Stimulated activated CD8-positive, alpha-beta memory T cell treated with anti-CD3 and anti-CD28 coated beads, Interleukin-7, amount 100 ng/mL, for 48 hours (primary cell): ENCODE data around the gene DNMT3L.

Source experiments
- DNase-seq, 2 donors: peaks; one replicate each; pipeline ENCODE4 v3.0.0-alpha.2; 2020; ENCODE audit warnings: low read depth in 1 of 2; ENCODE audit errors: extremely low read depth in 1 of 2

DNMT3L gene

DNA sequence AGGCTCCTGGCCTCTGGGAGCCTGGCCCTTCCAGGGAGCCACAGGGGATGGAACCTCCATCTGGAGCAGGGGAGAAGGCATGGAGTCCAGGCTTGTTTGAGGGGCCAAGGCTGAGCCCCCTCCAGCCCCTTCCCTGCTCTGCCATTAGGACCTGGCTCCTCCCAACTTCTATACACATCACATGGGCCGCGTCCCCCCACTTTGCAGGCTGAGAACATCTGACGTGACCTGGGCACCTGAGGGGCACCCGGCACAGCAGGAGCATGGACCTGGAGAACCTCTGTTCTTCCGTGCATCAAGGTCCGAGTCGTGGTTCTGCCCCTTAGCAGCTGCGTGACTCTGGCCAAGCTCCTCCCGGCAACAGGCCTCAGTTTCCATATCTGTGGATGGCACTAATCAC is 20.1 kb upstream of the DNMT3L start:
- DNase-seq, result no peak

DNA sequence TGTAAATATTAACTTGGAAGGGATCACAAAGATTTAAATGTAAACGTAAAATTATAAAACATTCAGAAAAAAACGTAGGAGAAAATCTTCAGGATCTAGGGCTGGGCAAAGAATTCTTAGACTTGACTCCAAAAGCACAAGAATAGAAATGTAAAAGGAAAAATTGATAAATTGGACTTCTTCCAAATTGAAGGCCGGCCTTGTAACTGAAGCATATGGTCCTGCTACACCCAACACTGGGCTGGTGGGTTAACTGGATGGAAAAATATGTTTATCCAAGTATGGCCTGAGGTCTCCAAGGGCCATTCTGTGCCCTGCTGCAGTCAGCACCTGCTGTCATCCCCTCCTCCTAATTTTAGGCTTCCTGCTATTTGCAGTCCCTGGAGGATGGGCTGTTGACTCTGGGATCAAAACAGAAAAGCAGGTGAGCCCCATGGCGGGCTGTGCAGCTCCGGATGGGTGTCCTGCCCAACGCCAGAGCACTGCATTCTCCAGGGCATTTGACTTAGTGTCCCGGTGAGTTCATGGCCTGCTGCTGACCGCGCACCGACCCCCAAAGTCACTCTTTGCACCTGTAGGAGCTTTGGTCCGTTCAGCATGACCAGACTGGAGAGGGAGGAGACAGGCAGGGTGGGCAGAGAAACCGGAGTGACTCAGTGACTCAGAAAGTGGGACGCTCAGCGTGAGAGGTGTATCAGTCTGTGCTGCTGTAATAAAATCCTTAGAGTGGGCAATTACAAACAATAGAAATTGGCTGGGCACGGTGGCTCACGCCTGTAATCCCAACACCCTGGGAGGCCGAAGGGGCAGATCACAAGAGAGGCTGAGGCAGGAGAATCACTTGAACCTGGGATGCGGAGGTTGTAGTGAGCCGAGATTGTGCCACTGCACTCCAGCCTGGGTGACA is 17.9 kb upstream of the DNMT3L start:
- no peak for DNase-seq

DNA sequence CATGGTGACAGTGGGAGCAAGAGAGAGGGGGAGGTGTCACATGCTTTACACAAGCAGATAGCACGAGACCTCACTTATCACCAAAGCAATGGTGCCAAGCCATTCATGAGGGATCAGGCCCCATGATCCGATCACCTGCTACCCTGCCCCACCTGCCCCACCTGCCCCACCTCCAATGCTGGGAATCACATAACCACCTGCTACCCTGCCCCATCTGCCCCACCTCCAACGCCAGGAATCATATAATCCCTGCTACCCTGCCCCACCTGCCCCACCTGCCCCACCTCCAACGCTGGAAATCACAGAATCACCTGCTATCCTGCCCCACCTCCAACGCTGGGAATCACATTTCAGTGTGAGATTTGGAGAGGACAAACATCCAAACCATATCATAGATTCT is 13.3 kb upstream of the DNMT3L start:
- no peak for DNase-seq

DNA sequence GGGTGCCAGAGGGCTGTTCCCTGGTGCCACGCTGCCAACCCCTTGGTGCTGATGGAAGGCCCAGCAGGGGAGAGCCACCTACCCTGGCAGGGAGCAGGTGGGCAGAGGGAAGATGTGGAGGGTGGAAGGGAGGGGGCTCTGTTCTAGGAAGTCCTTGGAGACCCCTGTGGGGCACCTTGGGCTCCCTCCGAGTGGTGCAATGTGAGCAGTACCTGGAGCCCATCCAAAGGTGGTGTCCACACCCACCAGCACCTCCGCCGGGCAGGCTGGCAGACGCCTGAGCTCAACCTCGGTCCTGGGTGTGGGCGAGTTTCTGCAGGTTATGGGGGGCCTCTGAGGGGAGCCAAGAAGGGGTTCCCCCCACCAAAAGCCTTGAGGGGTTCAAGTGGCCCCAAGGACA is 11.3 kb upstream of the DNMT3L start:
- DNase-seq, result no peak

DNA sequence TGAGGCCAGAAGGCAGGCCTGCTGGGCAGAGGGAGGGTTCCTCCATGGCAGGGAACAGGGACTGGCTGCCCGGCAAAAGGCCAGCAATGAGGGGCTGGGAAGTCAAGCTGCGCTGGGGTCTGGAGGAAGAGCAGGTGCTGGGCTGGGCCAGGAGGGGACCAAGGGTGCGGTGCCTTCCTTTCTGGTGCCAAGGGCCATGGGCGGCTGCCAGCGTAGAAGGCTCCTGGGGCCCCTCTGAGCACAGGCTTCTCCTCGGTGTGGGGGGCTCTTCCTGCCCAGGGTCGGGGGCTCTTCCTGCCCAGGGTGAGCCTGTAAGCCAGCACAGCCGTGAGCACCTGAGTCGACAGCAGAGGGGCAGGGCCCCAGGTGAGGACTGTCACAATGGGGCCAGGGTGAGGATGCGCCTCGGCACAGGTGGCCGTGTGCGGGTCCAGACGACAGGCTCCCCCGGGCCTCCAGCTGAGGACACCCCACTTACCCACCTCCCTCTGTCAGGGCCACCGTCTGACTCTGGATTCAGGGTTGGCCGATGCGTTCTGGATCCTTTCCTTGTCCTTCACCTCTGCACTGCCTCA is 10.7 kb upstream of the DNMT3L start:
- DNase-seq, result no peak

DNA sequence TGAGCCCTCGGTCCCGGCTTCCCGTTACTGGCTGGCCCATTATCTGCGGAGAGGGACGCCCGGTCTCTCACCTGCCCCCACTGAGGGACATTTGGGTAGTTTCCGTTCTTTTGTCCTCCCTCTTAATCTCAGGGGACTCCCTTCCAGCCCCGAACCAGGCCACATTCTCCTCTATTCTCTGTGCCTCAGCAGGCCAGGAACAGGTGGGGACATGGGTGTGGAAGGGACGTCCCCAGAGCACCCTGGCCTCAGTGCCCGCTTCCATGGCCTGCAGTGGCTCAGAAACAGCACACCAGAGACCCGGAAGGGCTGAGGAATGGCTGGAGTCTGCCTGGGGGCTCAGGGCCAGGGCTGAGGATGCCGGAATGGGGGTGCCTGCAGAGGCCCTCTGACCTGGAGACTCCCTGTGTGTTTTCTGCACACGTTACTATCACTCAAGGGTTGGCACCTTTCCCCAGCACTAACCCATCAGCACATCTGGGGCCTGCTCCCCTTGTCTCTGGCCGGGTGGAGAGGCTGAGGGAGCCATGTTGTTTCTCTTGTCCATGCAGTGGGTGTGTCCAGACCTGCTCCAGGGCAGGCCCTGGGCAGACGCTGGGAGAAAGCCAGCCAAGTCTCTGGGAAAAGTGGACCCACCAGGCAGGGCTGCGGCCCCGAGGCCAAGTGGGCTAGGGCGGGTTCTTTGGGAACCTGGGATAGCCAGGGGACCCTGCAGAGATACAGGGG is 10.0 kb upstream of the DNMT3L start:
- no peak for DNase-seq

DNA sequence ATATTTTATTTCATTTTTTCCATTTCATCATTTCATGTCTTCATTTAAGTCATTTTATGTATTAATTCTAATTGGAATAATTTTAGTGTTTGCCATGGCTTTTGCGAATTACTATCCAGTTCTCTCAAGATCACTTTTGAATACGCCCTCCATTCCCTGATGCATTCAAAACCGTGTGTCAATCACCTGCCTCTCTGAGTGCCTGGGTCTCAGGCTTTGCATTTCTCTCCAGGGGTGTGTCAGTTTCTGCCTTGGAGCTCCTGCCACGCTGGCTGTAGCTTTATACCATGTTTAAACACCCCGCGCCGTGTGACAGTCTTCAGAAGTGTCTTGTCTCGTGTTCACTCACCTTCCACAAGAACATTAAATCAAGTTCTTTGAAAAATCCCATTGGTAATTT is 7.4 kb upstream of the DNMT3L start:
- DNase-seq, result no peak

DNA sequence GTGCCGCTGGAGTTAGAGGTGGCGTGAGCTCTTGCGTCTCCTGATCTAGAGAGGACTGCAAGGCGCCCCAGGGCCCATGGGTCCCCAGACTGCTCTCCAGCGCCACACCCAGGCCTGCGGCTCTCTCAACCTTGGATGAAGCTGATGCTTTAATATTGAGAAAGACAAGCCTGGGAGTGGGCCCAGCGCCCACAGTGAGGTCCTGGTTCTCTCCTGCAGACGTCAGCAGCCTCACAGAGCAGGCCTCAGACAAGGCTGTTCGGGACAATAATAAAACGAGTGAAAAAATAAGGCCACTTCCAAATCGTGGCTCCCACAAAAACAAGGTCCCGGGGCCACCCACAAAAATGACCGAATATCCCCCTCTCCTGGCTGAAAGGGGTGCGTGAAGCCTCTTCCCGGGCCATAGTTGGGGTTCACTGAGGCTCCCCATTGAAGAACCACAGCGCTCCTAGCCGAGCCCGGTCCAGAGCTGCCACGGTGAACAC is 6.0 kb upstream of the DNMT3L start:
- DNase-seq, result no peak

DNA sequence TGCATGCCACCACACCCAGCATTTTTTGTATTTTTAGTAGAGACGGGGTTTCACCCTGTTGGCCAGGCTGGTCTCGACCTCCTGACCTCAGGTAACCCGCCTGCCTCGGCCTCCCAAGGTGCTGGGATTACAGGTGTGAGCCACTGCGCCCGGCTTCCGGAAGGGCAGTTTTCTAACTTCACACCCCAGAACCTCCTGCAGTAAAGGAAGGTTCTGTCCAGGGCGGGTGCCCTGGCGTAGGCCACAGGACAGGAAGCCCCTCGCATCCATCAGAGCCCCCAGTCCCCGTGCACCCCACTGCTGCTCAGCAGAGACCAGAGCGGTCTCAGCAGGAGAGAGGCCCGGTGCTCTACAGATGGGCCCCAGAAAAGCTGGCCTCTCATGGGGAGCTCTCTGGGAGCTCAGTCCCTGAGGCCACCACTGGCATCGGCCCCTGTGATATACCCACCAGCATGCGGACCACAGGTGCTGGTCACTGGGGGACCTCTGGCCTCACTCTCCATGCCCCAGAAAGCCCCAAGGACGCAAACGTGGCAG is 4.1 kb upstream of the DNMT3L start:
- no peak for DNase-seq

DNA sequence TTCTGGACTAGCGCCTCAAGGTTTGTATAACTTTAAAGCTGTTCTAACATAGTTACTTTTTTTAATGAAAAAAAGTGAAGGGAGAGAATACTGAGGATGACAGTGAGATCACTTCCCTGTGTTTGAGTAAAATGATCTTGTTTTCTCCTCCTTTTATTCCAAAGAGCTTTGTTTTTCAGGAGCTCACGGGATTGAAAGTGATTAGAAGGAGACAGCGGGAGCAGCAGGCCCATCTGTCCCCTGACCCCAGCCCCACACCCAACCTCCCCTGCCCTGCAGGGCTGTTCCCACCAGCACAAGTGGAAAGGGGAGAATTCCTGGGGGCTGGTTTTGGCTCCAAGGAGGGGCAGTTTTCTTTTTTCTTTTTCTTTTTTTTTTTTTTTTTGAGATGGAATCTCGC is 2.1 kb upstream of the DNMT3L start:
- DNase-seq, result no peak

DNA sequence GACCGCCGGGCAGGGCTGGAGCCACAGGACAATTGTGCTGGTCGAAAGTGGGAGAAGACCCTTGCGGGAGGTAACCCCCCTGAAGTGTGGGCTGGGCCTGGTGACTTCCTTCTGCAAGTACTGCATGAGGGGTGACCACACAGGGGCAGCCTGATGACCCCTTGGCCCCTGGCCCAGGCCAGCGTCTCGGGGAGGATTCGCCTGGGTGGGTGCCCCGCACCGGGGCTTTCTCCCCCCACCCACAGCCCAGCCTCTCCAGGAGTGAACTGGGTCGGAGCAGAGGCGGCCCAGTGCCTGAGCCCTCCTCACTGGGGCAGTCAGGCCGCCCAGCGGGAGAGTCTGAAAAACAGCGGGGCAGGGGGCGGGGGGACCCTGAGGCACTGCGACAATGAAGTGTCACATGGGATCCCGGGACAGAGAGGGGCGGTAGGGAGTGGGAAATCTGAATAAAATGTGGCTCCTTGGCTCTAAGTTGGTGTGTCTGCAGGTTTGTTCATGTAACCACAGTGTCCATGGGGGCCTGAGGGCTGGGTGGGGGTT is 1.6 kb upstream of the DNMT3L start:
- no peak for DNase-seq

DNA sequence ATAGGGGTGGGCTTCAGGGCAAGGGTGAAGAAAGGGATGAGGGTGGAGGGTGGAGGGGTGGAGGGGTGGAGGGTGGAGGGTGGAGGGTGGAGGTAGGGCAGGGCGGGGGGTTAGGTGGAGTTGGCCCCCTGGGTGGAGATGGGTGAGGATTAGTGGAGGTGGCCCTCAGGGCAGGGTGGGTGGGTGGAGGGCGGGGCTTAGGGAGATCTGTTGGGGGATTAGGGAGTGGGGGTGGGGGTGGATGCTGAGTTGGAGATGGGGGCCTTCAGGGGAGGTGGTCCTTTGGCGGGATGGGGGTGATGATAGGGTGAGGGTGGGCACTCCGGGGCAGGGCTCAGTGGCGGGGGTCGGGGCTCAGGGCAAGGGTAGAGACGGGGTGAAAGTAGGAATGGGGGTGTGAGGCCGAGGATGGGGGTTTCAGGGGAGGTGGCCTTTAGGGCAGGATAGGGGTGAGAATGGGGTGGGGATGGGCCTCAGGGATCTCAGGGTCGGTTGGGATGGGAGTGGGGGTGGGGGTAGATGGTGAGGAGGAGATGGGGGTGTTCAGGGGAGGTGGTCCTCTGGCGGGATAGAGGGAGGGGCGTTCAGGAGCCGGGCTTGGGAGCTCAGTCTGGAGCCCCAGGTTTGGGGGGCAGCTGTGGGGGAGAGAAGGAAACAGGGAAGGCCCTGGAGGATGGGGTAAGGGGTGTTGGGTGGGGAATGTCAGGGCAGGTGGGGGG is 800 bp upstream of the DNMT3L start:
- DNase-seq, result no peak

DNA sequence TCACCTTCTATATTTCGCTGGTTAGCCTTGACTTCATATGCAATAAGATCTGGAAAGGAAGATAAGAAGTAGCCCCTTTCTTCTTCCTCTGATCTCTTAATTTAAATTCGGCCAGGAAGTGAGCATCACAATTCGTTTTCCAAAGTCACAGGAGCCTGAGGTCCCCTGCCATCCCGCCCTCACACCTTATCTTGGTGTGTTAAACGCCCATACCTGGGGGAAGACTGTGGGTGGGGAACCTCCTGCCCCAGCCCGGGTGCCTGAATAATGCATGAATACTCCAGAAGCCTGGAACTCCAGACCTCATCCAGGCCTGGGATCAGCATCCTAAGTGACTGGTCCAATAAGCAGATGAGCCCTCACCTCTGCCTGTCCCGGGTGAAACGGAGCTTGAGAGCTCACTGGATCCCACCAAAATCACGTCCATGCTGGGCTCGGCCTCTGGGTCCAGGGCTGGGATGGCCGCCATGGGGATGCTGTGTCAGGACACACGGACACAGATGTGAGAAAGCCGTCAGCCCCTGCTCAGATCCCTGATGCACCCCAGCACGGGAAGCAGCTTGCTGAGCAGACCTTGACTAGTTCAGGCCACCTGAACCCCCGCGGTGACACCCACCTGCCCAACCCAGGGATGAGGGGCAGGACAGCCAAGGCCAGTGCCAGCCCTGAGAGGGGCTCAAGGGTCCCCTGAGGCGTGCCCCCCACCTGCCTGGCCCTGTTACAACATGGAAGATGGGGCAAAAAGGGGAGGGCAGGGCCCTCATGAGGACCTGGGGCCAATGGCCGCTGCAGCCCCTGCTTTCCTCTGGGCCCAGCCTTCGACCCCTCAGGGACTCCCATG is 686 bp downstream of the DNMT3L start:
- no peak for DNase-seq

DNA sequence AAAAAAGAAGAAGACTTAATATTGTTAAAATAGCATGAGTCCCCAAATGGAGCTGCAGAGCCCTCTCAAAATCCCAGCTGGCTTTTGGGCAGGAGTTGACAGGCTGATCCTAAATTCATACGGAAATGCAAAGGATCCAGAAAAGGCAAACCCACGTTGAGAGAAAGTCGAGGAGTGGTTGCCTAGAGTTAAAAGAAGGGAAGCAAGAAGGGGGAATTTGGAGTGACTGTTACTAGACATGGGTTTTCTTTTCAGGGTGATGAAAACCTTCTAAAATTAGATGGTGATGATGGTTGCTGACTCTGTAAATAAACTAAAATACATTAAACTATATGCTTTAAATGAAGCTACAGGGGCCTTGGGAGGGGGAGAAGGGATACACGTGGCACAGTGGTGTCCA is 1.6 kb downstream of the DNMT3L start:
- DNase-seq, result no peak

DNA sequence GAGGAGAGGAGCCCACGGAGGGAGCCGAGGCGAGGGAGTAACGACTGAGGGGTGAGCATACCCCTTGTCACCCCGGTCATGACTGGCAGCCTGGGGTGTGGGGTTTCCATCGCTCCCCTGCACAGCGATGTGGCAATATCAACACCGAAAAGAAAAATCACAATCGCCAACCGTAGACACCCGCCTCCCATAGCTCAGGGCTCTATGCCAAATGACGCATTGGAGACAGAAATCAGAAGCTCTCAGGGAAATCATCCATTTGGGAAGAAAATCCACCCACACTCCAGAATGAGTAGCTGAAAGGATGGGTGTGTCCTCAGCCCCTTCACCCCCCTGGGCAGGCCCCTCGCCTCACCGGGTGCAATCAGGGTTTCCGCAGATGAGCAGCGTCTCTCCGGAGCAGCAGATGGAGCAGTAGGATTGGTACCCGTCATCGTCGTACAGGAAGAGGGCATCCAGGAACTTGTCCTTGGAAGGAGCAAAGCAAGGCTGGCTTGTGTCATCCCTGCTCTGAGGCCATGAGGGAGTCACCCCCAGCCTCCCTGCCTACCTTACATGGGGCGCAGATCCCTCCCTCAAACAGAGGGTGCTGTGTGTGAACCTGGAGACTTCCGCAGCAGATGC is 2.5 kb downstream of the DNMT3L start:
- DNase-seq, result no peak

DNA sequence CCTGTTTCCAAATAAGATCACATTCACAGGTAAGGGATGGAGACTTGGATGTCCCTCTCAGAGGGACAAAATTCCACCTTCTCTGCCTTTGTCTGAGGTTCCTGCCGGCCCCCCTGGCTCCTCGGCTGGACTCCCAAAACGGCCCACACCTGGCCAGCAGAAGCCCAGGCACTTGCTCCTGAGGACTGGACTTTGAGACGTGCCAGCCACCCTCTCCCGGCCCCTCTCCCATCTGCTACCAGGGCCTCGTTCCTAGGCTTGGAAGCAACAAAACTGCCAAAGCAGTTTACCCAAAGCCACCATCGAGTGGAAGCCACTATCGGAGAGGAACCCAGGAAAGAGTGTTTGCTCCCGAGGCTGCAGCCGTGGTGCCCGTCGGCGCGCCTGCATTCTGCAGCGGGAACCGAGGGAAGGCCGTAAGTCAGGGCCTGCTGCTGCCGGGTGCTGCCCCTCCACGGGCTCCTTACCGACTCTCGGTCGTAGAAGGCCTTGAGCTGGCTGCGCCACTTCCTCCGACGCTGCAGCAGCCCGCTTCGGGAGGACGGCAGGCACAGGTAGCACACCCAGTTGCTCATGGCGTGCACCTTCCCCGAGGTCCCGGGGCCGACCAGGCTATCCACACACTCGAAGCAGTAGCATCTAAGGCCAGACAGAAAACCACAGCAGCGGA is 3.5 kb downstream of the DNMT3L start:
- no peak for DNase-seq

DNA sequence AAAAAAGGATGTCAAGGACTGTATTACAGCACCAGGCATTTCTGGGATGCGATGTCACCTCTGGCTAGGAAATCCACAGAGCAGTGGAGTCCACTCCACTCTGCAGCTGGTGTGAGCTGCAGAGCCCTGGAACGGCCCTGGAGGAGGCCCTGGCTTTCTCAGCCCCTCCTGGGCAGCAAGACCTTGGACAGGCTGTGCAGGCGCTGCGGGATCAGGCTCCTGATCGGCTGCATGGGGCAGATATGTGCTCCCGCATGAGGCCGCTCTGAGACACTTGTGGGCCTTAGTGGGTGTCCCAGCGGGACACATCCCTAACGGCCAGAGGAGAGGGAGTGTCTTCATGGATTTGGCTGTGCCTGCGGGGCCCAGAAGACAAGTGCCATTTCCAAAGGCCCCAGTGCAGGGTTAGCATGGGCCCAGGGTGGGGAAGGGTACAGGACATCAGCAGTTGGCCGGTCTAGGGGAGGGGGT is 6.2 kb downstream of the DNMT3L start:
- DNase-seq, result no peak

DNA sequence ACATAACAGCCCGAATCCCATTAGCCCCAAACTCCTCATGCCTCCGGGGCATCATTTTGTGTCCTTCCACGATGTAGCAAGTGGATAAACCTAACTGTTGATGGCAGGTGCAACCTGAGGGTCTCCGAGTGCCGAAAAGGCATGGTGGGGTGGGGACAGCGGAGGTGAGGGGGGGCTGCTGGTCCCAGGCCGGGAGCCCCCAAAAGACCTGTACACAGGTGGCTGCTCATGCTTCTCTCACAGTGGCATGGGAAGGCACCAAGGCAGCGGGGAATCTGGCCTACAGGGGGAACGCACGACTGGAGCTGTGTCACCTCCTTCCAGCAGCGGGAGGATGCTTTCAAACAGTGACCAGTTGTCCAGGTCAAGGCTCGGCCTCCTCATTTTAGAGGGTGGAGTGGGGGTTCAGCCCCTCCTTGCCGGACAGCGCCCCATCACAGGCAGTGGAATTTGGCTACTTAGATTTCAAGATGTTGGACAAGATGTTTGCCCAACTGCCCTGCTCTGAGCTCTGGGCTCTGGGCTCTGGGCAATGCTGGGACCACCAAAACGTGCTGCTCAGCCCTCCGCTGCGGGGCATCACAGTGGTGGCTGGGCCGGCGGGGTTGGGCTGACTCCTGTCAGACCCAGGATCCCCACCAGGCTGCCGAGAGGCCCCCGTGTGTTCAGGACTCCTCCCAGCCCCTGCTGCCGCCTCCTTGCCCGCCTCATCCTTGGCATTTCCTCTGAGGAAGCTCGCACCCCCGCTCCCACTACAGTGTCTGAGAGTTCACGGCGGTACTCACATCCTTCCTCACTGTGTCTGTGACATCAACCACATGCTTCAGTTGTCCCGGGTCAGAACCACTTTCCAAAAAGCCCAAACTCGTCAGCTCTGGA is 7.6 kb downstream of the DNMT3L start:
- DNase-seq, result no peak
